Measurements from ENCODE around the gene AXIN1.
"Not testable (repeated sequence)": the region's sequence is repeated elsewhere in the genome, so short reads cannot be mapped to it uniquely, and the experiment has no call there.

The AXIN1 gene

DNA sequence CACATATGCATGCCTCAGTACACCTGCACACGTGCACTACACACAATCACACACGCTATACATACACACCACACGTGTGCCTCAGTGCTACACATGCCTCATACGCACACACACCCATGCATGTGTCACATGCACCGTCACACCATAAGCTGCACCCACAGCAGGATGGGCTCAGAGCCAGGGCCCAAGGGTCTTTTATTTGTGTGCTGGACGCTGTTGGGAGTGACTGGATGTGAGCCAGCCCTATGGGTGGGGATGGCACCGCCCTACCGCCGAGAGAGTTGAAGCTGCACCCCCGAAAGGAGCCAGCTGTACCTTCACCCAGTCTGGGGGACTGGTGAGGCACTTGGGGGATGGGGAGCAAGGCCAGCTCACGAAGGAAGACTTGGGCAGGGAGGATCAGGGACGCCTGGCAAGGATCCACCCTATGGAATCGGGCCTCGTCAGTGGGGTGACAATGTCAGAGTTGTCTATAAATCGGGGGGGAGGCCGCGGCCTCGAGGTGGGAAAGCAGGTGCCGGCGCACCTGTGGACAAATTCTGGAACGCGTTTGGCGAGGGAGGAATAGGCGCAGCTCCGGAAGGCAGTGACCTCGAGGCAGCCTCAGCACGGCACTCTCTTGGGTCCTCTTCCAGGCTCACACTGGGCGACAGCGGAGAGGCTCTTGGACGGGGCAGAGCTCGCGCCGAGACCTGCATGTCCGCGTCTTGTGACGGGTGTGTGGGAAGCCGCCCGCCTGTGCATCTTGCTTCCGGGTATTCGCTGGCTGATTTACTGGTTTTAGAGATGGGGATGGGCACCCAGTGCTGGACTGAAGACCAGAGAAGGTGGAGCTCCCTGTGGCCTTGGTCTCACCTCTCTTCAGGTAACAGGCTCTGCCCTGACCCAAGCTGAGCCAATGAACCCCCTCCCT, 84.1 kb downstream of the AXIN1 start:
- in situ Hi-C loops (cut with MboI; ENCODE audit: low sequenced_read_pairs): no loop called here

DNA sequence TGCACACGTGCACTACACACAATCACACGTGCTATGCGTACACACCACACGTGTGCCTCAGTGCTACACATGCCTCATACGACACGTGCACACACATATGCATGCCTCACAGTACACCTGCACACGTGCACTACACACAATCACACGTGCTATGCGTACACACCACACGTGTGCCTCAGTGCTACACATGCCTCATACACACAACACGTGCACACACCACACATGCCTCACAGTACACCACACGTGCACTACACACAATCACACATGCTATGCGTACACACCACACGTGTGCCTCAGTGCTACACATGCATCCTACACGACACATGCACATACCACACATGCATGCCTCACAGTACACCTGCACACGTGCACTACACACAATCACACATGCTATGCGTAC, 85.0 kb downstream of the AXIN1 start:
- in situ Hi-C loops (cut with MboI; ENCODE audit: low sequenced_read_pairs): not testable (repeated sequence)

DNA sequence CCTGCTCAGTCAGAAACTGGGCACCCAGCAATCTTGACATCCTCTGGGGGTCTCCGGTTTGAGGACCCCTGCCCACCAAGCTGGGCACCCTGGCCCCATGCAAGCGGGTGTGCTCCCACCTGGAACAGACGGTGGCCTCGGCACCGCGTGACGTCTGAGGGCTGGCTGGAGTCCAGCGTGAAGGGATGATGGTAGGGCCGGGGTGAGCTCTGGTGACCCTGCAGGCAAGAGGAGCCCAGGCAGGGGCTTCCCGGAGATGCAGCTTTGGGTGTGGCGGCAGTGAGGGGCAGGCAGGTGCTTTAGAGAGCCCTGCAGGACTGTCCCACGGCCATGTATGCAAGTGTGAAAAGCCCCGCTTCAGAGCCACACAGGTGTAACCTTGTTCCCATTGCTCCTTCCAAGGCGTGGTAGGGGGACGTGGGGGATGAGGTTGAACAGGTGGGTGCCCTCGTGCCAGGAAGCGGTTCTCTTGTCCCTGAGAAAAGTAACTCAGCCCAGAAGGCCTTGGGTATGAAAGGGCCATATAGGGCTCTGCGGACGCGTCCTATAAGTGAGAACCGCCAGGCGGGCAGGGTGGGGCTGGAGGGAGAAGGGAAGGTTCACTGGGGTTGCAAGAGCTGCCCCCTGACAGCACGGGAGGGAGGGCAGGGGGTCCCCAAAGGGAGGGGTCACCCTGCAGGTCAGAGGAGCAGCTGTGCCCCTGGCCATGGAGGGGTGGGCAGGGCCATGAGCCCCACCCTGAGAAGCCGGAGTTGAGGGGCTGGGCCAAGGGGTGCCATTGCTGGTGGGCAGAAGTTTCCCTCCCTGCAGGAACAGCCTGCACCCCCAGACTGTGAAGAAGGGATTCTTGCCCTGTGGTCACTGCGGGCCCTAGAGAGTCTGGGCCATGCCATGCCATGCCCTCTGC, 86.0 kb downstream of the AXIN1 start:
- in situ Hi-C loops (cut with MboI; ENCODE audit: low sequenced_read_pairs): no loop called here

DNA sequence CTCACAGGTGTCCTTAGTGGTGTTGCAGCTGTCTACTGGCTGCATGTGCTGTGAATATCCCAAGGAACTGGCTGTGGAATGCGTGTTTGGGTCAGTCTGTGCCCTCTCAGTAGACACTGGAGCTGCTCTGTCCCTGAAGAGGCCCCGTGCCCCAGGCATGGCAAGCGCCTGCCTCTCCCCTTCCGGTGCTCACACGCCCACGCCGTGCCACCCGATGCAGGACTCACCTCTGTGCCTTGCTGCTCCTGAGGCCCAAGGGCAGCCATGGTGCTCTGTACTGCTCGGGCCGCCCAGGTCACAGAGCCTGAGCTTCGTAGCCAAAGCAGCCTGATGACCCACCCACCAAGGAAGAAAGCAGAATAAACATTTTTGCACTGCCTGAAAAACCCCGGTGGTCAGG, 86.8 kb downstream of the AXIN1 start:
- in situ Hi-C loops (cut with MboI; ENCODE audit: low sequenced_read_pairs): no loop called here

DNA sequence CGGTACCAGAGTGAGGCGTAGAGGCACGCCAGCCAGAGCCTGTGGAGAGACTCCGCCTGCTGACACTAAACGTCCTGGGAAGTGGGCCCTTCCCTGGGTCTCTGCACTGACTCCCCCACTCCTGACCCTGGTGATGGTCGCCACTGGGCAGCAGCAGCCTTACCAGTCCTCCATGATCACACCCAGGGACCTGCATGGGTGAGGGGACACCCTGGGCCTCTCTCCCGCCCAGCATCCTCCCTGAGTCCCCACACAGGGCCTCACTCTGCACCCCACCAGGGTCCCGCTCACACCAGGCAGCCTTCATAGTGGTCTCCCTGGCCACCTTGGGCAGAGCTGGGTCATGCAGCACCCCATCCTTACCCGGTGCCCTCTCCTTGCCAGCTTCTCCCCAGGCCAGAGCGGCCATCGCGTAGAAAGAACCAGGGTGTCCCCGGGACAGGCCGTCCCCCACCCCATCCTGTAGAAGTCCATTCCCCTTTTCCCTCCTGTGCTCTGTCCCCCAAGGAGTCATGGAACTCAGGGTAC, 87.5 kb downstream of the AXIN1 start:
- in situ Hi-C loops (cut with MboI; ENCODE audit: low sequenced_read_pairs): no loop called here

DNA sequence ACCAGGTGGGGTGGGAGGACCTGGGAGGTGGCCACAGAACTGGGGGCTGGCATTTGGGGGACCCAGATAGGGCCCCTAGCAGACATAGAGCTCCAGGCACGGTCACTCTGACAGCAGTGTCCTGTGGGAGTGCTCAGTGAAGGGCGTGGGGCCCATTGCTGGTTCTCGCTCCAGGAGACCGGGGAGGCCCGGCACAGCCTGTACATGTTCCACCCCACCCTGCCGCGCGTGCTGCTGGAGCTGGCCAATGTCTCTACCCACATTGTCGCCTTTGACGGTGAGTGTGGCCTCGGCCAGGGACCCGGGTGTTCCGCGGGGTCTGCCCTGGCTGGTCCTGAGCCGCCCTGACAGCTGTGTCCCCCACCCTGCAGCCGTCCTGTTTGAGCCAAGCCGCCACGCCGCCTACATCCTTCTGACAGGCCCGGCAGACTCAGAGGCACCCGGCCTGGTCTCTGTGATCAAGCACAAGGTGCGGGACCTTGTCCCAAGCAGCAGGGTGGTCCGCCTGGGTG, 88.0 kb downstream of the AXIN1 start:
- in situ Hi-C loops (cut with MboI; ENCODE audit: low sequenced_read_pairs): no loop called here

DNA sequence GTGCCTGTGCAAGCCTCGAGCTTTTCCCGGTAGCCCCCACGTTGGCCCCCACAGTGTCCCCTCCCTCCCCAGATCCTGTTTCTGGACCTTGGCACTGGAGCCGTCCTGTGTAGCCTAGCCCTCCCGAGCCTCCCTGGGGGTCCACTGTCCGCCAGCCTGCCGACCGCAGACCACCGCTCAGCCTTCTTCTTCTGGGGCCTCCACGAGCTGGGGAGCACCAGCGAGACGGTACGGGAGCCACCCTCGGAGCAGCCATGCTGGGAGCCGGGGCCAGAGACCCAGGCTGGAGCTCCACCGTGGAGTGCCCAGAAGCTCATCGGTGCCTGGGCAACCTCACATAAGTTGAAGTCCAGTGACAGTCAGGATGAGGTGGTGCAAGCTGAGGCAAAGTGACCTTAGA, 88.6 kb downstream of the AXIN1 start:
- in situ Hi-C loops (cut with MboI; ENCODE audit: low sequenced_read_pairs): no loop called here

DNA sequence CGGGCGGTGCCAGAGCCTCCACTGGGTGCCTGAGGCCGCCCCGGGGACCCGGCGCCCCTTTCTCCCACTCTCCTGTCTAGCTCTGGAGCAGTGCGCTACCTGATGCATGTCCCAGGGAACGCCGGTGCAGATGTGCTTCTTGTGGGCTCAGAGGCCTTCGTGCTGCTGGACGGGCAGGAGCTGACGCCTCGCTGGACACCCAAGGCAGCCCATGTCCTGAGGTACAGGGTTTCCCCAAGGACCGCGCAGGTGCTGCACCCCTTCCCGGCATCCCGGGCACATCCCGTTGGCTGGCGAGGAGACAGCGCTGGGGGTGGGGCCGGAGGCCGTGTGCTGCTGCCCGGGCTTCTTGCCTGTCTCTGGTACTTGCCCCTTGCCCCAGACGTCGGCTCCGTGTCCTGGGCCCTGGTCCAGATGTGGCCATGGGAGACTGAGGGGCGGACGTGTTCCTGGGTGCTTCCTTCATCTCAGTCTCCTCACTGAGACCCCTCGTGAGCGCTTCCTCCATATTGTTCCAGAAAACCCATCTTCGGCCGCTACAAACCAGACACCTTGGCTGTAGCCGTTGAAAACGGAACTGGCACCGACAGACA, 89.2 kb downstream of the AXIN1 start:
- in situ Hi-C loops (cut with MboI; ENCODE audit: low sequenced_read_pairs): no loop called here

DNA sequence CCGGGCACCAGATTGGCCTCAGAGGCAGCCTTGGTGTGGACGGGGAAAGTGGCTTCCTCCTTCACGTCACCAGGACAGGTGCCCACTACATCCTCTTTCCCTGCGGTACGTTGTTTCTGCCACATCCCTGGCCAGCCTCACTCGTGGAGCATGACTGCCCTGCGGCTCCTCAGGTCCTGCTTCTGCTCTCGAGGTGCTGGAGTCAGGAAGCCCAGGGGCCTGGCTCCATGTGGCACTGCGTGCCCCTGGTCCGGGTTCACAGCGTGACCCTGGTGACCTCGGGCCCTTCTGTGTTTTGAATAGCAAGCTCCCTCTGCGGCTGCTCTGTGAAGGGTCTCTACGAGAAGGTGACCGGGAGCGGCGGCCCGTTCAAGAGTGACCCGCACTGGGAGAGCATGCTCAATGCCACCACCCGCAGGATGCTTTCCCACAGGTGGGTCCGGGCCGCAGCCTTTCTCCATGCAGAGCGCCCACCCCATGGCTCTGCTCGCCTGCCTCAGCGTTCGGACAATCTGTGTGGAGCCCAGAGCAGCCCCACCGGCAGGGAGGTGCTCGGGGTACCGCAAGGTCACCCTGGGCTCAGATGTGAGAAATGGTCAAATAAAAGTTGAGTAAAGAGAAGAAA, 90.3 kb downstream of the AXIN1 start:
- in situ Hi-C loops (cut with MboI; ENCODE audit: low sequenced_read_pairs): no loop called here

DNA sequence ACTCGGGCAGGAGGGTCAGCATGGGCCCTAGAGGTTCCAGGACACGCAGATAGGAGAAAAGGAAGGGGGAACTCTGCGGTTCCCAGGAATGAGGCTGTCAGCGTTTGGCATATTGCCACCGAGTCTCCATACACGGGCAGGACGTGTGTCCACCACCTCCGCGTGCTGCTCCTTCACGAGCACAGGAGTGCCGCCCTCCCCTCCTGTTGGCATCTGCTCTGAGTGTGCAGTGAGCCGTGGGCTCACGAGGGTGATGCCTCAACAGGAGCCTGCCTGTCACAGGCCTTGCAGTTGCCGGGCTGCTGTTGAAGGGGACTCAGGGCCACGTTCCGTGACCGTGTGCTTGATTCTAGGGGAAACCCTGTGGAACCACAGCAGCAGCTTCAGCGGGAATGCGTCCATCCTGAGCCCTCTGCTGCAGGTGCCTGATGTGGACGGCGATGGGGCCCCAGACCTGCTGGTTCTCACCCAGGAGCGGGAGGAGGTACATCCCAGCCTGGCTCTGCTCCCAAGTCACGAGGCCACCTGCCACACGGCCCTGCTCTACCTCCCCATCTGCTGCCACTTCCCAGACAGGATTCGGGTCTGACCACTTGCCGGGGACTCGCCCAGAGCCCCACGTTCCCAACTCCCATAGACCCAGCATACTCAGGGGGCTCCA, 91.4 kb downstream of the AXIN1 start:
- in situ Hi-C loops (cut with MboI; ENCODE audit: low sequenced_read_pairs): no loop called here

DNA sequence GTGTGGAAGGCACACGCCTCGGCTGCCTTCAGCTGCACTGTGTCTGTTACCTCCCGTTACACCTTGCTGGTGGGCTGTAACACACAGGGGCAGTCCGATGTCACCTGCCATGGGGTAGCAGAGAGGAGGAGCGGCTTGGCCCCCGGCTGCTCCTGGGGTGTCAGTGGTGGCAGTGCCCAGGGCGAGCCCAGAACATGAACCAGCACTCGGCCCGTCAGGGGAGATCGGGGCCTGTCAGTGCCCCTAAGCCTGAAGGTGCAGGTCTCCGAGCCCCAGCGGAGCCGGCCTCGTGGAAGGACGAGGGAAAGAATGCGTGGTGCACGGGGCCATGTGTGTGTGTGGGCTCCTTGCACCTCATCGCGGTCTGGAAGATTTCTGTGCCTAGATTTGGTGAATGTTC, 92.2 kb downstream of the AXIN1 start:
- in situ Hi-C loops (cut with MboI; ENCODE audit: low sequenced_read_pairs): no loop called here

DNA sequence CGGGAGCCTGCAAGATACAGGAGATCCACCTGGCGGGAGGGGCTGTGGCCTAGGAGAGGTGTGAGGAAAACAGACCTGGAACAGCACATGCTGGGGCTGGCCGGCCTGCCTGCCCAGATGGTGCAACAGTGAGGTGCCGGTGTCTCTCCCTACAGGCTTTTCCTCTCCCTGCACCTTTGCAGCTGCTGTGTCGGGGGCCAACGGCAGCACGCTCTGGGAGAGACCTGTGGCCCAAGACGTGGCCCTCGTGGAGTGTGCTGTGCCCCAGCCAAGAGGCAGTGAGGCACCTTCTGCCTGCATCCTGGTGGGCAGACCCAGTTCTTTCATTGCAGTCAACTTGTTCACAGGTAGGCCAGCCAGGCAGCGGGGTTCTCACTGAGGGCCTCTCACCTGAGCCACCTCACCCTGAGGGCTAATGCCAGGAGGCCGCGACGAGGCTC, 92.7 kb downstream of the AXIN1 start:
- in situ Hi-C loops (cut with MboI; ENCODE audit: low sequenced_read_pairs): no loop called here

DNA sequence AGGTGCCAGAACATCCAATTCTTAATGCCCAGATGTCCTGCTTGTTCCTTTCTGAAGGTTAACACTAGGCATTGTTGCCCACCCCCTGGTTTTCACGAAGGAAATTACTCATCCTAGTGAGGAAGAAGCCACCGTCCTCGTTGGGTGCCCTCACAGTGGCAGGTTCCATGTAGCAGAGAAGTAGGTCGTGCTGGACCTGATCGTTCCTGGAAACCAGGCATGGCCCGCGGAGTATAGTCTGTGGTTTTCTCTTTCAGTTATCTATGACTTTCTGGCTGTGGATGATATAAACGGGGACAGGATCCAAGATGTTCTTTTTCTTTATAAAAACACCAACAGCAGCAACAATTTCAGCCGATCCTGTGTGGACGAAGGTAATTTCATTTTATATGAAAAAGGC, 93.3 kb downstream of the AXIN1 start:
- in situ Hi-C loops (cut with MboI; ENCODE audit: low sequenced_read_pairs): no loop called here

DNA sequence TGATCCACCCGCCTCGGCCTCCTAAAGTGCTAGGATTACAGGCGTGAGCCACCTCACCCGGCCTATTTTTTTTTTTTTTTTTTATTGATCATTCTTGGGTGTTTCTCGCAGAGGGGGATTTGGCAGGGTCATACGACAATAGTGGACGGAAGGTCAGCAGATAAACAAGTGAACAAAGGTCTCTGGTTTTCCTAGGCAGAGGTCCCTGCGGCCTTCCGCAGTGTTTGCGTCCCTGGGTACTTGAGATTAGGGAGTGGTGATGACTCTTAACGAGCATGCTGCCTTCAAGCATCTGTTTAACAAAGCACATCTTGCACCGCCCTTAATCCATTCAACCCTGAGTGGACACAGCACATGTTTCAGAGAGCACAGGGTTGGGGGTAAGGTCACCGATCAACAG, 94.4 kb downstream of the AXIN1 start:
- in situ Hi-C loops (cut with MboI; ENCODE audit: low sequenced_read_pairs): not testable (repeated sequence)

DNA sequence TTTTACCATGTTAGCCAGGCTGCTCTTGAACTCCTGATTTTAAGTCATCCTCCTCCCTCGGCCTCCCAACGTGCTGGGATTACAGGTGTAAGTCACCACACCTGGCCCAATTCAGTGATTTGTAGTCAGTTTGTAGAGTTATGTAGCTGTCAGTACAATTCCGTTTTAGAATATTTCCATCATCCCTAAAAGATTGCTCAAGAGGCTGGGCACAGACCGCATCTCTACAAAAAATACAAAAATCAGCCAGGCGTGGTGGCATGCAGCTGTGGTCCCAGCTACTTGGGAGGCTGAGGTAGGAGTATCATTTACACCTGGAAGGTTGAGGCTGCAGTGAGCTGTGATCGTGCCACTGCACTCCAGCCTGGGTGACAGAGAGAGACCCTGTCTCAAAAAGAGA, 97.3 kb downstream of the AXIN1 start:
- in situ Hi-C loops (cut with MboI; ENCODE audit: low sequenced_read_pairs): no loop called here

DNA sequence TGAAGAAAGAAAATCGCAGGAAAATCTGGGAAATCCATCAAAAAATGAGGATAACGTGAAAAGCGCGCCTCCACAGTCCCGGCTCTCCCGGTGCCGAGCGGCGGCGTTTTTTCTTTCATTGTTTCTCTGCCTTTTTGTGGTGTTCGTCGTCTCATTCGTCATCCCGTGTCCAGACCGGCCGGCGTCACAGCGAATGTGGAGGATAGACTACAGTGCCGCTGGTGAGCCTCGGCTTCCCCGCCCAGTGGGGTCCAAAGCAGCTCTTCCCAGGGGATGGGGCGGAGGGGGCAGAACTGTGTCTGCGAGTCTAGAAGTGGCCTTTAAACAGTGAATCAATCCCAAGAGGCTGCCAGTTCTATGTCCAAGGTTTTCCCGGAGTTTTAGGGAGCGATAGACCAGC, 98.1 kb downstream of the AXIN1 start:
- in situ Hi-C loops (cut with MboI; ENCODE audit: low sequenced_read_pairs): no loop called here

DNA sequence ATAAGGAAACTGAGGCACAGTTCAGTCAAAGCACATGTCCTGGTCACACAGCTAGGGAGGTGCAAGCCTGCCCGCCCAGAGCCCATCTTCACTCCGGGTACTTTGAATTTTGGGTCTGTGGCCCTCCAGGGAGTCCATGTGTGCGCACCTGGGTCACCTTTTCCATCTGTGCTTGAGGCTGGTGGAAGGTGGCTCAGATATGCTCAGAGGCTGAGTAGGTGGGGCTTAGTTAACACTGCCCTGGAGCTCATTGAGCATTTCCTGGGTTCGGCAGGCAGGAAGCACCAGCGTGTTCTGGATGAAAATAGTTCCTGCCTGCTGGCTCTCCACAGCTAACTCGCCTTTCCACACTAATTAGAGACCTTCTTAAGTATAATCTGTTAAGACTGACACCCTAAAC, 98.7 kb downstream of the AXIN1 start:
- in situ Hi-C loops (cut with MboI; ENCODE audit: low sequenced_read_pairs): no loop called here

DNA sequence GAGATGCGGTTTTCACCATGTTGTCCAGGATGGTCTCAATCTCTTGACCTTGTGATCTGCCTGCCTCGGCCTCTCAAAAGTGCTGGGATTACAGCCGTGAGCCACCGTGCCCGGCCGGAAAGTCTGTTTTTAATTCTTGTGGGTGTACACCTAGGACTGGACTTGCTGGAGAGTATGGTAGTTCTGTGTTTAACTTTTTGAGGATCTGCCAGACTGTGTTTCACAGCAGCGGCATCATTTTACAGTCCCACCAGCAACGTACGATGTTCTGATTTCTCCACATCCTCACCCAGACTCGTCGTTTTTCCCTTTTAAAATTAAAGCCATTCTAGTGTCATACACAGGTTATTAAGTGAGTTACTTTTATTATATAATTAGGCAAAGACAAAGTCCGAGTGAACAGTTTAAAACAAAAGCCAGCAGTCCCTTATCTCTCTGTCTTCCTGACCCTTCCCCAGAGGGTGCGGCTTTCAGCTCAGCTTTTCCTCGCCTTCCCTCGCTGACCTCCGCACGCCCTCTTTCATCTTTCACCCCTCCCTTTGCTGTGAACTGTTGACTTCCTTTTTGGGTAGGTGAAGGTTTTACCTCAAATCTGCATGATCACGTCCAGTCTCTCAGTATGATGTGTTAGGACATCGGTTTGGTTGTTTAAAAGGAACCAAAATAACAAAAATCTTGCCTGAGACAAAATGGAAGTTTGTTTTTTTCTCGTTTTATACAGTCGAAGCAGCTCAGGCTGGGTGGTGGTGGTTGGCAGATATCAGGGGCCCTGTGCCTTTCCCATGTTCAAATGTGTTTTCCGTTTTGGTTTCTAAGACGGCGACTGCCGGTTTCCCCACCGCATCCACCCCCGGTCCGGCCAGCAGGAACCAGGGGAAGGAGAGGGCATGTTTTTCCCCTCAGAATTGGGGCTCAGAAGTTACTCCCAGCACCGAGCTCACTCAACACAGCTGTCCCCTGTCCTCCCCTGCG, 99.9 kb downstream of the AXIN1 start:
- in situ Hi-C loops (cut with MboI; ENCODE audit: low sequenced_read_pairs): no loop called here

DNA sequence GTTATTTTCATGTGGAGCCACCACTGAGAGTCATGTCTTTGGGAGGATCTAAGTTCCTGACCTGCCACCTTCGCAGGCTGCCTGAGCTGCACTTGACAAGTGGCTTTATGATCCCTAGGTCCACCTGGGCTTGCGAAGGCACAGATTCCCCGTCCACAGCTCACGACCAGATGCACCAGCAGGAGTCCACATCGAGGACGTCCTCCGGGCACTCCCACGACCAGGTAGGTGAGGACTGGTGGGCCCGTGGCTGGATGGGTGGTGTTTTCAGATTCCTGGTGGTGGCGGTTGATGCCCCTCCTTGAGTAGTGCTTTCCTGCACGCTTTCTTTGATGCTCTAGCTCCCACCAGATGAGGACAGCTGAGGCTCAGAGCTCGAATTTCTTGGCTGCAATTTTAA, 103.1 kb downstream of the AXIN1 start:
- in situ Hi-C loops (cut with MboI; ENCODE audit: low sequenced_read_pairs): no loop called here

Data from hTERT RPE-1 (cell line).